DND-41 (cell line): ENCODE results near the gene SCAF8.

Experiments
- CTCF ChIP-seq: IDR thresholded peaks from 2 replicates; pipeline ENCODE4 v1.5.1; 2012; ENCODE audit warnings: borderline replicate concordance, low read length, moderate library complexity, mild to moderate bottlenecking; ENCODE audit not compliant: poor library complexity, severe bottlenecking; ENCODE audit errors: extremely low read depth
- EZH2 ChIP-seq: IDR thresholded peaks from 3 replicates; pipeline ENCODE4 v1.6.1; 2012; ENCODE audit warnings: borderline replicate concordance, low read depth, mild to moderate bottlenecking, moderate library complexity, low read length, inconsistent platforms; ENCODE audit not compliant: severe bottlenecking

DNA sequence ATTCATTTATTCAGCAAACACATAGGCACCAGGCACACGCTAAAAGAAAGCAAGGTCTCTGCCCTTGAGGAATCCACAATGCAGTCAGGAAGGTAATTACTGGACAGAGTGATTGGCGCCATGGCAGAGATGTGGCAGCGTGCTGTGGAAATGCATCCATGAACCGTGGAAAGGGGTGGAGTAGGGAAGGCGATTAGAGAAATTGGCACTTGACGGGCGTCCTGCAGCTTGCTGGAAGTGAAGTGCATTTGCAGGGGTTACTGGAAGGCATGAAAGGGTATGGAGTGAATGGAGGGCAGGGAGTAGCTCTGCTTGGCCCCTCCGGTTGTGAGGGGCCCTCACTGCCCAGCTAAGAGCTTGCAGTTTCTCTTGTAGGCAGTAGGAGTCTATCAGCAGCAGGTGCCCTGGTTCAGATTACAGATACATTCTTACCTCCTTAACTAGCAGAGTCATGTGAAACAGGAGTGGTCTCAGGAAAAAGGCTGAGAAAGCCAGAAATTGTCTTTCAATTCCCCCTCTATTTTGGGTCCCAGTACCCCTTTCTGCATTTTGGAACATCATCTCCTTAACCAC is 139.4 kb downstream of the SCAF8 start:
- TF ChIP-seq CTCF (no peak), EZH2 (no peak)
